Peyer's patch (tissue), 4 donors: ENCODE data around the gene TATDN2.

ENCODE experiments used
- CTCF ChIP-seq, 6 experiments: fragments of 450-650 bp in 4 of 6; fragments of 200-600 bp in 2 of 6; sonication (generic) in 1 of 6; IDR thresholded peaks; one replicate each; pipeline ENCODE4 v1.5.1; 2017 to 2019; ENCODE audit warnings: antibody characterized with exemption in 6 of 6, mild to moderate bottlenecking in 3 of 6, moderate library complexity in 1 of 6
- POLR2A ChIP-seq, 2 donors: fragments of 450-650 bp; IDR thresholded peaks; one replicate each; pipeline ENCODE4 v1.5.1; 2017; ENCODE audit warnings: antibody characterized with exemption in 2 of 2, mild to moderate bottlenecking in 2 of 2, moderate library complexity in 2 of 2

GRCh38 chr3:10329495-10330015 lies 81.3 kb downstream of the TATDN2 start:
- no peak for TF ChIP-seq CTCF (IDR thresholded peaks at IDR 0.05)
- no peak for TF ChIP-seq POLR2A (IDR thresholded peaks at IDR 0.05)
